SW 1271 (cell line): ENCODE results near the gene TANC1.

Source experiments
- DNase-seq, 2 experiments: peaks; one replicate each; lab custom pipeline; 2025; lab: John Stamatoyannopoulos, UW

The TANC1 gene

DNA sequence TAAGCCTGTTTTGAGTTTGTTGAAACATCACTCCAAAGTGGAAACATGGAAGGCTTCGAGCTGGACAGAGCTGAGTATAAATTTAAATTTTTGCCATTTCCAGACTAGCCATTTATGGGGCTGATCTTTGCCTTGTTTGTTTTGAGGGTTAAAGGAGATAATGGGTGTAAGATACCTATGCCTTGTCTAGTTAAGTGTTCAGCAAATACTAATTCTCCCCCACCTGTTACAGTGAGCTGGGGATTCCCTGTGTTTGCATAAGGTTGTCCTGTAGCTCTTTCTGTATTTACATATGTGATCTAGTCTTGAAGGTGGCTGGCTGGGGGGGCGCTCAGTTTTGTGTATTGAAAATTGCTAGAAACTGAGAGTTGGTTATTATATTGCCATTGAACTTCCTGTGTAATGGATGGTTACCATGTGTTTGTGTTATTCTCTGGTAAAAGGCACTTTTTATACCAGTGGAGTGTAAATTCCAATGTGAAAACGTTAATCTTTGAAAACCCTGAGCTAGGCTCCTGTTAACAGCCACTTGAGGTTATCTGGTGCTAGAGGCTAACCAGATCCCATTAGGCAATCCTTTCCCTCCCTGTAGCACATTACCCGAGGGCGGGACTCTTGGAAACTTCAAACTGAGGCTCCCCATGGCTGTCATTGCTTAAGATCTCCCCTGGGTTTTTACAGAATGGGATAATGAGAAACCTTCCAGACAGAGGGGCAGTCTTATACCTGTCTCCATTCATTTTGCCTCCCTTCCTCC lies 26.7 kb downstream of the TANC1 start:
- no peak for DNase-seq

DNA sequence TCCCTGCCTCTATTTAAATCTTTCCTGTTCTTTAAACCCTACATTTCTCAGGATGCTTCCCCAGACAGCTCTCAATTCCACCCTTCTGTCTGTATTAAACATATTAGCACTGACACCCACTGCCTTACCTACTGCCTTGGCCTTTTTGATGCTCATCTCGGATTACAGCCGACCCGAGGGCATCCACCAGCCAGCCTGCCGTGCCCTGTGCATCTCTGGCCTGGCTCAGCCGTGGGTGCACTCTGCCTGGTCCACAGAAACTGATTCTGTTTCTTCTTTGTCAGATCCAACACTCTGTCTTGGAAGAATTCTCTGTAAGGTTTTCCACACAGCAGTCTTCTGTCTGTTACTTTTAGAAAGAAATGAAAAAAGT lies 27.2 kb downstream of the TANC1 start:
- DNase-seq, result no peak

DNA sequence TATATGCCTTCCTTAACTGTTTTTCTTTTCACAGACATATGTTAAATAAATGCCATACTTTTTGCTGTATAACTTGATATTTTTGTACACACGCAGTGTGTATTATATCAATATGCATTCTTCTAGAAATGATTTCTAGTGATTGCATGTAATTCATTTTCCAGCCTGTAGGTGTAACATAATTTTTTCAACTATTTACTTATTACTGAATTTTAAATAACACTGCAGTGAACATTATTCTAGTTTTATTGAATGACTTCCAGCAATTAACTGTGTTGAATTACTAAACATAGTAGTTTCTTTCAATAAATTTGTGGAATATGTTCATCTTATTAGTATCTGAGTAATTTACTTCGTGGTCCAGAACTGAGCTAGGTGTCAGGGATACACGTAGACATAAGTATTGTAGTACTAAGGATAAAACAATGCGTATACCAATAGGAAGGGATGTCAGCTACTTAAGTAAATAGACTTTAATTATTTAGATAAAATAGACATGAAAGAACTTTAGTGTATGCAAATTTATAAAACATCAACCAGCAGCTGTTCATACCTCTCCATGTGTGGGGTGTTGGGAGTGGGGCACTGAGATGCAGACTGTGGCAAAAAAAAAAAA lies 28.0 kb downstream of the TANC1 start:
- no peak for DNase-seq

DNA sequence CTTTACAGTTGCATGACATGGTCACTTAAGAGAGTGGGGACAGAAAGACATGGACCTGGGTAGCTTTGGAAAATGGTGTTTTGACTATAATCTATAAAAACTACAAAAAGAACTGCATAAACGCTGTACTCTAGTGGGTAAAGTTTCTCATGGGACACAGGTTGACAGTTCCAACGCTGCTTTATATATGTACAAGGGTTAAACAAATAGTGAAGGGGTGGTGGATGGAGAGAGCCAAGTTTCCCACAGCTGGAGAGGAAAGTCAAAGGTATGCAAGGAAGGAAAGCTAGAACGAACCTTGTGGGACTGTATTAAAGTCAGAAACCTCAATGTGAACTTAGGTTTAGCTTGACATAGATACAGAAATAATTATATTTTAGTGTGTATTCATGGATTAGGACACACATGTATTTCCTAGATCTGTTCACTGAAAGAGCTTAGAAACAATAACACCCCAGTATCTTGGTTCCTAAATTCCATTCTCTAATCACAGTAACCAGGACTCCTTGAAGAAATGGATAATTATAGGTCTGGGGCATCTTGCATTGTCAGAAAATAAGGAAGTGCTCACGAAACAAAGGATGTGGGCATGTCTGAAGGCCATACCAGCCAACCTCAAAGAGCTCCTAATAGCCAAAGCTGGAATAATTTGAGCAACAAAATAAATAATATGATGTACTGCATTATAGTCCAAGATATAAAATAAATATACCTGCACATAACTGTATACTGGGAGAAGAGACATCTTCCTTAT lies 28.8 kb downstream of the TANC1 start:
- no peak for DNase-seq

DNA sequence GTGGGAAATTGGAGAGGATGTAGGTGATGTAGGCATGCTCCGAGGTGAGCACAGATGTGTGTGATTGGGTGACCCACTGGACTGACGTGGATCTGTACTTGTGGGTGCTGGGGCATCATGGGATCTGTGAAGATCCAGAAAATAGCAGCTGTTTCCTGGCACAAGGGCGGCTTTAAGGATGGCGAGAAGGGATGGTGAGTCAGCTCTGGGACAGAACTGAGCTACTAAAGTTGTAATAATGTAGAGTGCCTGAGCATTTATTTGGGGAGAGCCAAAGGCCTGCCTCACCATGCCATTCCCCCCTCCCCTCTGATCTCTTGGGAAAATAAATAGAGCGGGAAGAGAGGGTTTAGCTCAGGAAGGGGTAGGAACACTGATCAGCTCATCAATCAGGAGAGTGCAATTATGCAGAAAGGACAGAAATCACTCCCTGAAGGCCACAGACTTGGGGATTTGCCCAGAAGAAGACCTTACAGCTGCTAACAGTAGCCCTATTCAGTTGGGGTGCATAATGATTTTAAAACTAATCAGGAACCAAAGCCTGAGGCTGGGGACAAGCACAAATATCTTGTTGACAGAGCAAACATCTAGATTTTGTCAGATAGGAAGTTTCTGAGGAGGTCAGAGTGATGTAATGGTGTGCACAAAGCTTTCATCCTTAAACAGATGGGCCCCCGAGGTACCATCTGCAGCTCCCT lies 30.3 kb downstream of the TANC1 start:
- DNase-seq, result no peak

DNA sequence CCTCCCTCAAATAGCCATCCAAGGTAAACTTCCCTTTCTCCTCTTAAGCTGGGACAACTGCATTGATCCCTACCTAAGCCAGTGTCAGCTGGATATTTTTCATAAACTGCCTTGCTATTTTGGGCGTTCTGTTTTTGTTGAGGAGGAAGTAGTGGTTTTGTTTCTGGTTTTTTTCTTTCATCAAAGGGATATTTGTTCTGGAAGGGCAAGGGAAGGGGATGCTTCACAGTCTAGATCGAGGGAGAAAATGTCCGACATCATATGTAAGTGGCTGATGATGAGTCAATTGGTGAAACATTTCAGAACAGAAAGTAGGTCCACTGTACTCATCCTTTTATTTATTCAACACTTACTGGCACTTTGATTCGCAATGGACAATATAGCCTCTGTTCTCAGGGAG lies 31.0 kb downstream of the TANC1 start:
- DNase-seq, result no peak

DNA sequence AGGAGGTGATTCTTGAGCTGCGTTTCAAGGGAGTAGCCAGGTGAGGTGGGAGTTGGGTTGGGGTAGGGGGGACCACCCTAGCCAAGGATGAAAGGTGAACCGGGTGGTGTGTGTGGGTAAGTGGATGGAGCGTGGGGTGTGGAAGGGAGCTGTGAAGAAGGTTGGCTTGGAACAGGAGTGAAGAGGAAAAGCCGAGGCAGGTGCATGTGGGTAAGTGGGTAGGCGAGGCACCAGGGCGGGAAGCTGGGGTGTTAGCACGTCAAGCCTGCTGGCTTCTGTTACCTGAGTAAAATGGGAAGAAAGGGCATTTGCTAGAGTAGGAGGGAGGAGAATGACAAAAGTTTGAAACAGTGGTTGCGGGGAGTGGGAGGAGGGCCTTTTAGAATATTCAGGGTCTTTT lies 31.6 kb downstream of the TANC1 start:
- DNase-seq, result no peak

DNA sequence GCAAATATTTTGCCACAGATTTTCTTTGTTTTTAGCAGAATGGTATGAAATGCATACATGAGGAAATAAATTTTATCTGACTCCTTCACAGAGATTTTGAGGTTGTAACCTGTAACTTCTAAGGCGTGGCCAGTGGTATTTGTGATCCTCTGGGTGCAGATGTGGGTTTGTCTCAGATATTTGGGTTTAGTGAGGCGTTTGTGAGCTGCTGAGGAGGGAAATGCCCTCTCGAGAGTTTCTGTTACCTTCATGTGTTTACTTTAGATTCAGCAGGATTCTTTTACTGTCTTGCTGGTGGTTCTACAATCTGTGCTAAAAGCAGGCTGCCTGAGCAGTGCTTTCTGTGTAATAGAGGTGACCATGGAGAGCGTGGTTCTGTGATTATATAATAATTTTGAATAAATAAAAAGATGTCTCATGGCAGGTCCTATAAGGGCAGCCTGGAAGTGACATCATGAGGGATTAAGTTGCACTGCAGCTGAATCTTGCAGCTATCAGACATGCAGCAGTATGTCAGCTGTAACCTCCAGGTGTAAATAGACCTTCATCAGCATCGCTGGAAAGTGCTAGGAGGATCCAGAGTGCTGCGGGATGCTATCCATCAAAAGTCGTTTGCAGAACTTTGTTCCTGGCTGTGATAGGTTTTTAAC lies 34.1 kb downstream of the TANC1 start:
- DNase-seq, result no peak

DNA sequence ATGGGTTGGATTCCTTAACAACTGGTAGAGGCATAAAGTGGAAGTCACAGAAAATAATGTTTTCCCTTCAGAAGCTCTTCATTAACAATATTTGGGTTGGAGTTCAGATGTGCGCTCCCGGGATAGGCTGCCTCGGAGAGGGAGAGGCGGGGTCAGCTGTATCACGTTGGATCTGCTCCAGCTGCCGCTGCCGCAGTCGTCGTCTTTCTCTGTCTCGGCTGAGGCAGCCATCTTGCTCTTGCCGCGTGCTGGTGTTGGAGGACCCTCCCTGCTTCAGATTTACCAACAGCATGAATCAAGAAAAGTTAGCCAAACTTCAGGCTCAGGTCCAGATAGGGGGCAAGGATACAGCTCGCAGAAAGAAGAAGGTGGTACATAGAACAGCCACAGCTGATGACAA lies 35.1 kb downstream of the TANC1 start:
- no peak for DNase-seq

DNA sequence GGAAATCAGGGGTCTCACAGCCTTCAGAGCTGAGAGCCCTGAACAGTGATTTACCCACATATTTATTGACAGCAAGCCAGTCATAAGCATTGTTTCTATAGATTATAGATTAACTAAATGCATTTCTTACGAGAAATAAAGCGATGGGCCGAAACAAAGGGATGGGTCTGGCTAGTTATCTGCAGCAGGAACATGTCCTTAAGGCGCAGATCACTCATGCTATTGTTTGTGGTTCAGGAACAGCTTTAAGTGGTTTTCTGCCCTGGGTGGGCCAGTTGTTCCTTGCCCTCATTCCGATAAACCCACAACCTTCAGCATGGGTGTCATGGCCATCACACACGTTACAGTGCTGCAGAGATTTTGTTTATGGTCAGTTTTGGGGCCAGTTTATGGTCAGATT lies 36.4 kb downstream of the TANC1 start:
- no peak for DNase-seq

DNA sequence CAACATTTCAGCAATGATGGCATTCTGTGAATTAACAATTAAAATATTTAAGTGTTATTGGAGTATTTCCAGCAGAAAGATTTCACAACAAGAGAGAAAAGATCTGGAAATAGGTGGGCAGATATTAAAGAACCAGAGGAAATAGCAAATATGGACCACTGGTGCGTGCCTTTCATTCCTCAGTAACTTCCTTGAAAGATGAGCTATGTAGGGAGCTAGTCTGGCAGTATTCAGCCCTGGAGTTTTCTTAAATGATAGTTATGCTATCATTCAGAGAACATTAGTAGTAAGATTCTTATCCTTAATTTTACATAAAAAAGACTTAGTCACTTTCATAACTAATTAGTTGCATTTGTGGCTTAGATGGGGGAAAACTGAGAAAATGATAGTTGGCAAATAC lies 41.5 kb downstream of the TANC1 start:
- DNase-seq, result no peak

DNA sequence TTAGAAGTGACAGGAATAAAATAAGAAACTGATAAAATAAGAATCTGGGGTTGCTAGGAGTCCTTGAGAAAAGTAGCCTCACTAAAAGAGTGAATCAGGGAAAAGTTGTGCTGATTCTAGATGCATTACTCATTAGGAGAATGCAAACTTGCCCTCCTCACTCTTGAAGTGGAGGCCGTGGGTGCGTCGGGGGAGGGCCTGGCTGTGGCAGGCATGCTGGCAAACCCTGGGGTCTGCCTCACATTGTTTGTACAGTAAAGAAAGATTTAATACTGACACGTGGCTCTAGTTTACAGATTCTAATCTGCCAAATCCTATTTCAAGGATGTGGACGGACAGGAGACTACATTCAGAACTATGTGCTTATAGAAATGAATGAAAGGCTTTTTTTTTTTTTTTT lies 41.9 kb downstream of the TANC1 start:
- no peak for DNase-seq

DNA sequence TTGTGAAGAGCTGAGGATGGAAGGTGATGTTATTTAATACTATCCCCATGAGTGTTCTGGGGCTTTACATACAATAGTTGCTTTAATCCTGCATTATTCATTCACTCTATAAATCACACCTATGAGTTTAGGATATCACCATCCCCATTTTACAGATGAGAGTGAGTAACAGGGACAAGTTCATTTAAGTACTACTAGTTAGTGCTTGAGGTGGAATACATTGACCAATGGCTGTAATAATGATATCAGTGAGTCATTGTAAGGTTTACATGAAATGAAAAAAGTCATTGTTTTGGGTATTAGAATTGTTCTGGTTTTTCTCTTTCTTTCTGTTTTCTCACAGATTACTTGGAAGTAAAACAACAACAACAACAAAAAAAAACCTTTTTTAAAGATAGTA lies 42.5 kb downstream of the TANC1 start:
- no peak for DNase-seq

DNA sequence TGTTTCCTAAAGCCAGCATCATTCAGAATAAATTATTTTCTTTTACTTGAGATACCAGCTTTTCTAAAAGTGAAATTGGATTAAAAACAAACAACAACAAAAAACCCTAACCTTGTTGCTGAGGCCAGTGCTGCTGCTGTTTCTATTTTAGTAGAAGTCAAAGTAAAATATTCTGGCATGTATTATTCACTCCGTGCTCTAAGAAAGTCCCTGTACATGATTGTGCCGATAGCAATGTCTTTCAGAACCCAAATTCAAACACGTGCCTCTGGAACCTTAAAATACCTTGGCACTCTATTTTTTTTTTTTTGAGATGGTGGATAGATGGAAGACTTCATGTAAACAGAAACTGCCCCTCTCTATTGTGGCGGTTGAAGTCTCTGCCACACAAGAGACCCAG lies 43.7 kb downstream of the TANC1 start:
- DNase-seq, result no peak

DNA sequence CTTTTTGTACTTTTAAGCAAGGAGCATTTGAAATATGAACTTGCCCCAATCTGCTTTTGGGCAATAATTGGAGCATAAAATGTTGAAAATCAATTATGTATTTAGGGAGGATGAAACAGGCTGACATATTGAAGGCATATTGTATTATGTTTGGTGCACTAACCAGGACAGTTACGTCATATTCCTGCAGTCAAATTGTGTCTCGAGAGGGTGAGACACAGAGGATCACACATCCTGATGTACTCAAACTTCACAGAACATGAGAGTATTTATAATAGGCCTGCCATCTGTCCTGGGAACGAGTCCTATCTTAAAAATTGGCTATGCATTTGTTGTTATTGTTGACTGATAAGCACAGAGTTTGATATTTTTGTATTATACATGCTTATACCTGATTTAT lies 44.7 kb downstream of the TANC1 start:
- no peak for DNase-seq

DNA sequence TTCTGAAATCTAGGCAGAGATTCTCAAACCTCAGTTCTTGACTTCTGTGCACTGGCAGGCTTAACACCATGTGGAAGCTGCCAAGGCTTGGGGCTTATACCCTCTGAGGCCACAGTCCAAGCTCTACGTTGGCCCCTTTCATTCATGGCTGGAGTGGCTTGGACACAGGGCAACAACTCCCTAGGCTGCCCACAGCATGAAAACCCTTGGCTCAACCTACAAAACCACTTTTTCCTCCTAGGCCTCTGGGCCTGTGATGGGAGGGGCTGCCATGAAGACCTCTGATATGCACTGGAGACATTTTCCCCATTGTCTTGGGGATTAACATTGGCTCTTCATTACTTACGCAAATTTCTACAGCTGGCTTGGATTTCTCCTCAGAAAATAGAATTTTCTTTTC lies 46.7 kb downstream of the TANC1 start:
- no peak for DNase-seq

DNA sequence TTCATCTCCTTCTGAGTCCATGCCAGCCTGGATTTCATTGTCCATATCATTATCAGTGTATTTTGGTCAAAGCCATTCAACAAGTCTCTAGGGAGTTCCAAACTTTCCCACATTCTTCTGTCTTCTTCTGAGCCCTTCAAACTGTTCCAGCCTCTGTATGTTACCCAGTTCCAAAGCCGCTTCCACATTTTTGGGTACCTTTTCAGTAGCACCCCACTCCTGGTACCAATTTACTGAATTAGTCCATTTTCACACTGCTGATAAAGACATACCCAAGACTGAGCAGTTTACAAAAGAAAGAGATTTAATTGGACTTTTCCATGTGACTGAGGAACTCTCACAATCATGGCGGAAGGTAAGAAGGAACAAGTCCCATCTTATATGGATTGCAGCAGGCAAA lies 47.4 kb downstream of the TANC1 start:
- DNase-seq, result no peak

DNA sequence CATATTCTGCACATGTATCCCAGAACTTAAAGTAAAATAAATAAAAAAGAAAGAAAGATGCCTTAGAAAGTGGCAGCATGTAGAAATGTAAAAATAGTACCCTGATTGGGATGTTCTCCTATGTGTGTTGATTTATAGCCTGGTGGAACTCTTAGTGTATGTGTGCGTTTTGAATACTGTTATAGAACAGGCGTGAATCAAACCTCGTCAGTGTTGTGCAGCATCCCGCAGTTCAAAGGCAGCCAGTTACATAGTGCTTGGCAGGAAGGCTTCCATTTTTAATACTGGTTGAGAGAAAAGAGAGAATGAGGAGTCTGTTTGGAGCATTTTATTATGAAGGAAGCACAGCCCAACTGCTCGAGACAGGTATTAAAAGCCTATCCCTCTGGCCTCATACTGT lies 49.4 kb downstream of the TANC1 start:
- DNase-seq, result no peak

DNA sequence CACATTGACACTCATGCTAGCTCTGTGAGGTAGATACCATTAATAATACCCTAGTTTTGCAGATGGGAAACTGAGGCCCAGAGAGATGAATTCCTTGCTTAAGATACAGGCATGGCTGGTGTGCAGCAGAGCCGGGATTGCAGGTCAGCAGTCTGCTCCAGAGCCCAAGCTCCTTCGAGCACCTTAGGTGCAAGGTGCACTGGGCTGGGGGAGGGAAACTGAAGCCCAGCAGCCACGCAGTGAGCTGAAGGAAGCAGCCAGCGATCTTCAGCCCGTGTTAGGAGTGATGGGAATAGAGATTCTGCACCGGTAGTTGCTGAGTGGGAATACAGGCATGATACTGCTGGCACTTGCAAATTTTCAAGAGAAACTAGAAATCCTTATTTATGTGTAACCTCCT lies 50.6 kb downstream of the TANC1 start:
- no peak for DNase-seq

DNA sequence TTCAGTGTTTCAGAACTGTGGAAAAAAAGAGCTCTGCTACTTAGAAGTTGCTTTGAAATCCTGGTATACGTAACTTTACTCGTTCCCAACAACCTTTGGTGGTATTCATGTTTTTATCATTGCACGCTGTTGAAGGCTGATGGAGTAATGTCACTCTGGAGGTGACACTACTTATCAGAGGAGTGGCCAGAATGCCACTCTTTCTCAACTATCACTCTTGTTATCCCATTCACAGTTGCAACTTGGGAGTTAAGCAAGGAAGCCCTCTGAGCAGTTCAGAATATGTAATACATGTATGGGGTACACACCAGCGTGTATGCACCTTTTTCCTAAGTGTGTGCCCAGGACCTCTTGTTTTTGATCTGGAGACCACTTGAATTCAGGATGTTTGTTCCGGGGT lies 53.6 kb downstream of the TANC1 start:
- no peak for DNase-seq

DNA sequence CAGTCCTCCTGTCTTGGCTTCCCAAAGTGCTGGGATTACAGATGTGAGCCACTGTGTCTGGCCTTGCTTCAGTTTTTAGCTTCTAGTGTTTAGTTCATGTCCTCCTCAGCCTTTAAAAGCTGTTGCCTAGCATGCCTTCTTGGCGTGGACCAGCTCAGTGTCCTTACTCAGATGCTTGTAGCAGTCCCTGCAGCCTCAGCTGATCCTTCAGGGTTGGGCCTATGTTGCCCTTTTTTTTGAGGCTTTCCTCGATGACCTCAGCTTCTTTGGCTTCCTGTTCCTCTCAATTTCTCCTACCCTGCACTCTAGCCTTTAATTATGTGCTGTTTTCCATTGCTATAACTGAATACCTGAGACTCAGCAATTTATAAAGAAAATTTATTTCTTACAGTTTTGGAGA lies 57.7 kb downstream of the TANC1 start:
- DNase-seq, result no peak

DNA sequence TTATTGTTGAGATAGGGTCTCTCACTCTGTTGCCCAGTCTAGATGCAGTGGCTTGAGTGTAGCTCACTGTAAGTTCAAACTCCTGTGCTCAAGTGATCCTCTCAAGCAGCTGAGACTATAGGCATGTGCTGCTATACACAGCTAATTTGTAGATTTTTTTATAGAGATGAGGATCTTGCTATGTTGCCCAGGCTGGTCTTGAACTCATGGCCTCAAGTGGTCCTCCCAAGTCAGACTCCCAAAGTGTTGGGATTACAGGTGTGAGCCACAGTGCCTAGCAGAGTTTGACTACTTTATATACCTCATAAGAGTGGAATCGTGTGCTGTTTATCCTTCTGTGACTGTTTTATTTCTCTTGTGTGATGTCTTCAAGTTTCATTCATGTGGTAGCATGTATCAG lies 60.3 kb downstream of the TANC1 start:
- DNase-seq, result no peak
